ENCODE results near the gene AGBL1. TPM values are rescaled to one million over a fixed set of nuclear protein-coding genes. Genes with fewer than 3 reads are reported as not detected.

AGBL1 gene
- total RNA-seq, 1 donor from 2014 or later: 0.07 TPM

GRCh38 chr15:86540840-86541467 is 461.3 kb downstream of the AGBL1 start:
- Mint-ChIP-seq H3K4me3 (no peak overlapping the region), H3K36me3 (no peaks in the 10 kb centered on the region), H3K4me1 (ENCODE audit: unreplicated experiment) (no peaks in the 10 kb centered on the region), H3K27ac (peak overlapping the region; percentile 47), H3K9me3 (no peaks in the 10 kb centered on the region), H3K27me3 (peaks cover 6% of the 10 kb centered on the region)
- no peak for DNase-seq (ENCODE audit: extremely low spot score, unreplicated experiment)
- TF ChIP-seq CTCF (conservative IDR thresholded peaks at IDR 0.05): no peak

- no peak for DNase-seq (ENCODE audit: extremely low spot score, unreplicated experiment)
- no peaks in the 10 kb centered on the region for H3K4me1 Mint-ChIP-seq (ENCODE audit: unreplicated experiment)
- no peaks in the 10 kb centered on the region for H3K36me3 Mint-ChIP-seq
These were observed 461.9 kb downstream of the AGBL1 start for GRCh38 chr15:86541540-86541939.

GRCh38 chr15:86550075-86550474 is 470.4 kb downstream of the AGBL1 start:
- no peak overlapping the region for H3K27ac Mint-ChIP-seq
- no peaks in the 10 kb centered on the region for H3K27me3 Mint-ChIP-seq
- no peaks in the 10 kb centered on the region for H3K36me3 Mint-ChIP-seq
- H3K4me1 Mint-ChIP-seq (ENCODE audit: unreplicated experiment): no peaks in the 10 kb centered on the region
- no peak for DNase-seq (ENCODE audit: extremely low spot score, unreplicated experiment)
- H3K9me3 Mint-ChIP-seq: peaks cover 13% of the 10 kb centered on the region
- TF ChIP-seq CTCF (conservative IDR thresholded peaks at IDR 0.05): no peak
- no peak overlapping the region for H3K4me3 Mint-ChIP-seq

More at GRCh38 chr15:86541540-86541939, 461.9 kb downstream of the AGBL1 start:
- H3K27me3 Mint-ChIP-seq: peaks cover 6% of the 10 kb centered on the region
- H3K27ac Mint-ChIP-seq: no peak overlapping the region
- TF ChIP-seq CTCF (conservative IDR thresholded peaks at IDR 0.05): no peak
- no peak overlapping the region for H3K4me3 Mint-ChIP-seq
- no peaks in the 10 kb centered on the region for H3K9me3 Mint-ChIP-seq

- peaks cover 13% of the 10 kb centered on the region for H3K9me3 Mint-ChIP-seq
These were observed 473.4 kb downstream of the AGBL1 start for GRCh38 chr15:86553108-86553507.

GRCh38 chr15:86555098-86555497 is 475.4 kb downstream of the AGBL1 start:
- H3K27me3 Mint-ChIP-seq: no peaks in the 10 kb centered on the region
- H3K4me3 Mint-ChIP-seq: no peak overlapping the region
- peak overlapping the region; percentile 82 for H3K27ac Mint-ChIP-seq
- no peaks in the 10 kb centered on the region for H3K36me3 Mint-ChIP-seq
- TF ChIP-seq CTCF (conservative IDR thresholded peaks at IDR 0.05): no peak
- H3K4me1 Mint-ChIP-seq (ENCODE audit: unreplicated experiment): peaks cover 15% of the 10 kb centered on the region
- DNase-seq (ENCODE audit: extremely low spot score, unreplicated experiment): no peak
- peaks cover 8% of the 10 kb centered on the region for H3K9me3 Mint-ChIP-seq

More at GRCh38 chr15:86553108-86553507, 473.4 kb downstream of the AGBL1 start:
- no peaks in the 10 kb centered on the region for H3K36me3 Mint-ChIP-seq
- TF ChIP-seq CTCF (conservative IDR thresholded peaks at IDR 0.05): no peak
- no peak for DNase-seq (ENCODE audit: extremely low spot score, unreplicated experiment)
- H3K27me3 Mint-ChIP-seq: no peaks in the 10 kb centered on the region
- peaks cover 10% of the 10 kb centered on the region for H3K4me1 Mint-ChIP-seq (ENCODE audit: unreplicated experiment)
- no peak overlapping the region for H3K4me3 Mint-ChIP-seq
- no peak overlapping the region for H3K27ac Mint-ChIP-seq

All from type B pancreatic cell (in vitro differentiated cells).